ENCODE measurements around the gene OLA1. TPM values are rescaled to one million over a fixed set of nuclear protein-coding genes. Genes with fewer than 3 reads are reported as not detected.

The OLA1 gene
- total RNA-seq, 1 donor from 2014 or later: 79.4 TPM

DNA sequence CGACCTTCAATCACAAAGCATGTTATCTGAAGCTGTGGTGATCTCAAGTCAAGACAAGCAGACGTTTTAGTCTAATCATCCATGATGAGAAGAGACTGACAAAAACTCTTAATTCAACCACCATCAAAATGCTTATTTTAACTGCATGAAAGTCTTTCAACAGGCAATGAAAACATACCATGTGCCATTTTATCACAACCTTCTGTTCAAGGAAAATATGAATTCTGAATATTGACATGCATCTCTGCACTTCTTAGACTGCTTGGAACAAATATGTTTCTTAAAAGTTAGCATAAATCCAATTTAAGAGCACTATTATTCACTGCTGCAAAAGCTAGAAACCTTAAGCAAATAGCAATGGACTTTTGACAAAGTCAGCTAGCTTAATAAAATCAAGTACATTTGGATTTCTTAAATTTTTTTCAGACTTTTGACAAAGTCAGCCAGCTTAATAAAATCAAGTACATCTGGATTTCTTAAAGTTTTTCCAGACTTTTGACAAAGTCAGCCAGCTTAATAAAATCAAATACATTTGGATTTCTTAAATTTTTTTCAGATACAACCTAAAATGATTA, 70.9 kb downstream of the OLA1 start:
- no peak for DNase-seq (ENCODE audit: extremely low spot score, unreplicated experiment)
- H3K9me3 Mint-ChIP-seq (ENCODE audit: unreplicated experiment): peaks cover 24% of the 10 kb centered on the region
- peaks cover 13% of the 10 kb centered on the region for H3K4me1 Mint-ChIP-seq (ENCODE audit: unreplicated experiment)
- H3K27me3 Mint-ChIP-seq (ENCODE audit: unreplicated experiment): no peaks in the 10 kb centered on the region
- H3K36me3 Mint-ChIP-seq (ENCODE audit: unreplicated experiment): peaks cover 28% of the 10 kb centered on the region
- no peak overlapping the region for H3K27ac Mint-ChIP-seq (ENCODE audit: unreplicated experiment)
- TF ChIP-seq, protein P1, sequence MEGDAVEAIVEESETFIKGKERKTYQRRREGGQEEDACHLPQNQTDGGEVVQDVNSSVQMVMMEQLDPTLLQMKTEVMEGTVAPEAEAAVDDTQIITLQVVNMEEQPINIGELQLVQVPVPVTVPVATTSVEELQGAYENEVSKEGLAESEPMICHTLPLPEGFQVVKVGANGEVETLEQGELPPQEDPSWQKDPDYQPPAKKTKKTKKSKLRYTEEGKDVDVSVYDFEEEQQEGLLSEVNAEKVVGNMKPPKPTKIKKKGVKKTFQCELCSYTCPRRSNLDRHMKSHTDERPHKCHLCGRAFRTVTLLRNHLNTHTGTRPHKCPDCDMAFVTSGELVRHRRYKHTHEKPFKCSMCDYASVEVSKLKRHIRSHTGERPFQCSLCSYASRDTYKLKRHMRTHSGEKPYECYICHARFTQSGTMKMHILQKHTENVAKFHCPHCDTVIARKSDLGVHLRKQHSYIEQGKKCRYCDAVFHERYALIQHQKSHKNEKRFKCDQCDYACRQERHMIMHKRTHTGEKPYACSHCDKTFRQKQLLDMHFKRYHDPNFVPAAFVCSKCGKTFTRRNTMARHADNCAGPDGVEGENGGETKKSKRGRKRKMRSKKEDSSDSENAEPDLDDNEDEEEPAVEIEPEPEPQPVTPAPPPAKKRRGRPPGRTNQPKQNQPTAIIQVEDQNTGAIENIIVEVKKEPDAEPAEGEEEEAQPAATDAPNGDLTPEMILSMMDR (IDR thresholded peaks at IDR 0.05): no peak
- H3K4me3 Mint-ChIP-seq (ENCODE audit: unreplicated experiment): no peak overlapping the region

DNA sequence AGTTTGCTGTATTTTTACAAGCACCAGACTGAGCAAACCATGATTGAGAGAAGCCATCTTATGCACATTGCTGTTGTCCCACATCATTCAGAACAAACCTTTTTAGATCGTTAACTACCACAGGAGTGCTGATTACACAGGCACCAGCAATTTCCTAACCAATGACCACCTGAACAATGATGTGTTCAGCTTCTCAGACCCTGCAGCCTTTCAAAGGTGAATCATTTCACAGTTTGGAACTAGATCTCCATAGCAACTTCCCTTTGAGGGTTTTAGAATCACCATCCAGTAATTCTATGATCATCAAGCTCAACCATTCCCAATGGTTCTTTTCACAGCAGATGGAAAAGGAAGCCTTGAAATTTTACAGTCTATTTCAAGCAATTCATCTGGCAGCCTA, 71.4 kb downstream of the OLA1 start:
- Mint-ChIP-seq H3K36me3 (ENCODE audit: unreplicated experiment) (peaks cover 27% of the 10 kb centered on the region), H3K27me3 (ENCODE audit: unreplicated experiment) (no peaks in the 10 kb centered on the region), H3K4me1 (ENCODE audit: unreplicated experiment) (peaks cover 13% of the 10 kb centered on the region), H3K9me3 (ENCODE audit: unreplicated experiment) (peaks cover 26% of the 10 kb centered on the region), H3K27ac (ENCODE audit: unreplicated experiment) (no peak overlapping the region), H3K4me3 (ENCODE audit: unreplicated experiment) (no peak overlapping the region)
- TF ChIP-seq, protein P1 (IDR thresholded peaks at IDR 0.05): no peak
- no peak for DNase-seq (ENCODE audit: extremely low spot score, unreplicated experiment)

DNA sequence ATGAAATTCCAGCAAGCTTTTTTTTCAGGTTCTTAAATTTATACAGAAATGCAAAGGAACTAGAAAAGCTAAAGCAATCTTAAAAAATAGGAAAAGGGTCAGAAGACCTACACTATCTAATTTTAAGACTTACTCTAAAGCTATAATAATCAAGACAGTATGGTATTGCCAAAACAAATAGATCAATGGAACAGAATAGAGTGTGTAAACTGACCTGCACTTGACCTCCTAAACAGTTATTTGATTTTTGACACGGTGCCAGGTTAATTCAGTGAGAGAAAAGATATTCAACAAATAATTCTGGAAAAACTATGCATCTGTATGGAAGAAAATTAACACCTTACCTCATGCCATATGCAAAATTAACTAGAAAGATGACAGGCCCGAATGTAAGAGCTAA, 73.6 kb downstream of the OLA1 start:
- Mint-ChIP-seq H3K9me3 (ENCODE audit: unreplicated experiment) (peaks cover 38% of the 10 kb centered on the region), H3K4me1 (ENCODE audit: unreplicated experiment) (peaks cover 3% of the 10 kb centered on the region), H3K27me3 (ENCODE audit: unreplicated experiment) (no peaks in the 10 kb centered on the region), H3K4me3 (ENCODE audit: unreplicated experiment) (no peak overlapping the region), H3K36me3 (ENCODE audit: unreplicated experiment) (peaks cover 24% of the 10 kb centered on the region), H3K27ac (ENCODE audit: unreplicated experiment) (no peak overlapping the region)
- no peak for DNase-seq (ENCODE audit: extremely low spot score, unreplicated experiment)
- TF ChIP-seq, protein P1 (IDR thresholded peaks at IDR 0.05): no peak

DNA sequence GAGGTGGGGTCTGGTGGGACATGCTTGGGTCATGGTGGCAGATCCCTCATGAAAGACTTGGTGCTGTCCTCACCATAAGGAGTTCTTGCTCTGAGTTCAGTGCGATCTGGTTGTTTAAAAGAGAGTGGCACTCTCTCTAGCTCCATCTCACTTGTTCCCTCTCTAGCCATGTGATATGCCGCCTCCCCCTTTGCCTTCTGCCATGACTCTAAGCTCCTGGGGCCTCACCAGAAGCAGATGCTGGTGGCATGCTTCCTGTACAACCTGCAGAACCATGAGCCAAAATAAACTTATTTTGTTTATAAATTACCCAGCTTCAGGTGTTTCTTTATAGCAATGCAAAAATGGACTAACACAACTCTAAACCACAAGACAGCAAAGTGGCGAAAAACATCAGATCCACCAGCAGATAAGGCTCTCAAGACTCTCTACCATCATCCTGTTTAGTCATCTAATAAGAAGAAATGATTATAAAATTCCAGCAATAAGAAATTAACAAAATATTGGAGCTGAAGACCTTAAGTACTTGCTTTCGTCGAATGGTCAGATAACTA, 75.5 kb downstream of the OLA1 start:
- H3K36me3 Mint-ChIP-seq (ENCODE audit: unreplicated experiment): peaks cover 39% of the 10 kb centered on the region

More for the DNA sequence above, 75.5 kb downstream of the OLA1 start:
- peaks cover 52% of the 10 kb centered on the region for H3K9me3 Mint-ChIP-seq (ENCODE audit: unreplicated experiment)
- peaks cover 3% of the 10 kb centered on the region for H3K4me1 Mint-ChIP-seq (ENCODE audit: unreplicated experiment)
- DNase-seq (ENCODE audit: extremely low spot score, unreplicated experiment): no peak
- H3K4me3 Mint-ChIP-seq (ENCODE audit: unreplicated experiment): no peak overlapping the region
- TF ChIP-seq, protein P1 (IDR thresholded peaks at IDR 0.05): no peak
- no peaks in the 10 kb centered on the region for H3K27me3 Mint-ChIP-seq (ENCODE audit: unreplicated experiment)
- no peak overlapping the region for H3K27ac Mint-ChIP-seq (ENCODE audit: unreplicated experiment)

Measured in osteocyte (in vitro differentiated cells).